ENCODE measurements around the gene CES5A. TPM values are rescaled to one million over a fixed set of nuclear protein-coding genes. Genes with fewer than 3 reads are reported as not detected.
"Not testable (repeated sequence)": the region's sequence is repeated elsewhere in the genome, so short reads cannot be mapped to it uniquely, and the experiment has no call there.

Gene CES5A
- total RNA-seq, 1 donor from 2014 or later, result not detected

GRCh38 chr16:55809851-55810250 lies 65.3 kb downstream of the CES5A start:
- no peak for TF ChIP-seq CTCF (IDR thresholded peaks at IDR 0.05)
- H3K4me3 Mint-ChIP-seq, result no peak overlapping the region
- DNase-seq (no peak), ATAC-seq (ENCODE audit: low read depth) (no peak)
- ChIA-PET CTCF (no interaction called here), POLR2A (no interaction called here)
- H3K4me1 Mint-ChIP-seq, result no peaks in the 10 kb centered on the region
- intact Hi-C loops (cut with micrococcal nuclease), result no loop called here
- no peaks in the 10 kb centered on the region for H3K36me3 Mint-ChIP-seq (ENCODE audit: low read depth)
- H3K27me3 Mint-ChIP-seq, result no peaks in the 10 kb centered on the region
- H3K9me3 Mint-ChIP-seq, result no peaks in the 10 kb centered on the region
- H3K27ac Mint-ChIP-seq, result no peak overlapping the region

- H3K9me3 Mint-ChIP-seq, result no peaks in the 10 kb centered on the region
- TF ChIP-seq CTCF (IDR thresholded peaks at IDR 0.05), result no peak
- no peak overlapping the region for H3K4me3 Mint-ChIP-seq
- ATAC-seq (ENCODE audit: low read depth) (no peak), DNase-seq (no peak)
- H3K4me1 Mint-ChIP-seq, result no peaks in the 10 kb centered on the region
- intact Hi-C loops (cut with micrococcal nuclease), result no loop called here
- POLR2A ChIA-PET, result no interaction called here
- H3K27ac Mint-ChIP-seq, result no peak overlapping the region
- H3K27me3 Mint-ChIP-seq, result no peaks in the 10 kb centered on the region
- no peaks in the 10 kb centered on the region for H3K36me3 Mint-ChIP-seq (ENCODE audit: low read depth)
- CTCF ChIA-PET, result no interaction called here
Observed at GRCh38 chr16:55809386-55809785, 65.8 kb downstream of the CES5A start.

- DNase-seq; CTCF ChIA-PET; H3K27me3 Mint-ChIP-seq; H3K36me3 Mint-ChIP-seq (ENCODE audit: low read depth); intact Hi-C loops (cut with micrococcal nuclease); H3K4me1 Mint-ChIP-seq; H3K27ac Mint-ChIP-seq; ATAC-seq (ENCODE audit: low read depth); H3K4me3 Mint-ChIP-seq; H3K9me3 Mint-ChIP-seq; POLR2A ChIA-PET: not testable (repeated sequence)
Observed at GRCh38 chr16:55808286-55808685, 66.9 kb downstream of the CES5A start.

GRCh38 chr16:55805104-55805503 lies 70.1 kb downstream of the CES5A start:
- ATAC-seq (ENCODE audit: low read depth); H3K27me3 Mint-ChIP-seq; H3K27ac Mint-ChIP-seq; H3K9me3 Mint-ChIP-seq; CTCF ChIA-PET; intact Hi-C loops (cut with micrococcal nuclease); POLR2A ChIA-PET; DNase-seq; H3K4me1 Mint-ChIP-seq; H3K36me3 Mint-ChIP-seq (ENCODE audit: low read depth); H3K4me3 Mint-ChIP-seq: not testable (repeated sequence)

- CTCF ChIA-PET; H3K36me3 Mint-ChIP-seq (ENCODE audit: low read depth); H3K27ac Mint-ChIP-seq; H3K4me3 Mint-ChIP-seq; POLR2A ChIA-PET; H3K27me3 Mint-ChIP-seq; ATAC-seq (ENCODE audit: low read depth); DNase-seq; H3K9me3 Mint-ChIP-seq; intact Hi-C loops (cut with micrococcal nuclease); H3K4me1 Mint-ChIP-seq: not testable (repeated sequence)
Observed at GRCh38 chr16:55803681-55804080, 71.5 kb downstream of the CES5A start.

Other genes starting within 250 kb of the CES5A start
- not detected in 2 replicates for gene SLC6A2, start 219.4 kb downstream of the CES5A start, total RNA-seq
- gene CES1, start 42.3 kb downstream of the CES5A start, total RNA-seq, result not detected in 2 replicates